ENCODE measurements around the gene MCF2L.

Gene MCF2L

DNA sequence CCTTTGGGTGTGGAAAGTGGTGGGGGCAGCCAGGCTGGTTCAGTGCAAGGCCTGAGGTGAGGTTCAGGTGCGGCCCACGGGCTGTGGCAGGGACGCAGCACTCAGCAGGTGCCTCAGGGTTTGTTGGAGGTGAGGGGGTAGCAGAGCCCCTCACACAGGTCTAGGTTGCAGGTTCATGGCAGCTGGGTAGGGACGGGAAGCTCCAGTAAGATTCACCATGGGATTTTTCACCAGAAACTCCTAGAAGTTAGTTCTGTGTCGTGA lies 14.0 kb downstream of the MCF2L start:
- no peak for DNase-seq

DNA sequence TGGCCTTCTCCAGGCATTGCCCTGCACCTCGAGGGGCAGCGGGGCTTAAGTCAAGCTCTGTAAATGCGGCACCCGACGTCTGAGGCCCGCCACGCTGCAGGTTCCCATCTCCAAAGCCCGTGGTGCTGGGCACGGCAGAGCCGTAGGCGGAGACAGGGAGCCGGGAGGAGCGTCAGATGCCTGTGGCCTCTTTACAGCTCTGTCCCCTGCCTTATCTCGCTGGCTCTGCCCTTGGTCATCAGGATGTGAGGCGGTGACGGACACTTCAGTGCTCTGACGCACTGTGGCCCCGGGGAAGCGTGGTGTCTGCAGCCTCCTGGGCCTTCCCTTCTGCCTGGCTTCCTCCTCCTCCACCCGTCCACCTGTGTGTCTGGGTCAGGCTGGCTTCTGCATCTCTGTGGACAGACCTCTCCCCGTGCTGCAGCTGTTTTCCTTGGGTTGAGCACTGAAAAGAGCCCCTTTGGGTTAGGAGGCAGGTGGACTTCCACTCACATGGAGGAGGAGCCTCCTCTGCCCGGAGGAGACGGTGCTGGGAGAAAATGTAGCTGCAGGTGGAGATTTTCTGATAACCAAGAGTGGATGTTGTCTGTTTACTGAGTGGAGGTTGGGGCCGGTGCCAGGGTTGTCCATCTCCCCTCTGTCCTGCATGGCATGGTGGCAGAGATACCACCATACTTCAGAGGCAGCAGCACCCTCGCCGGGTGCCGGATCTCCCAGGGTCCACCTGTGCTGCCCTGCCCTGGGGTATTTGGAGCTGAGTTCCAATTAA lies 14.6 kb downstream of the MCF2L start:
- DNase-seq = no peak

GRCh38 chr13:112984501-112984900 lies 15.5 kb downstream of the MCF2L start:
- no peak for DNase-seq

DNA sequence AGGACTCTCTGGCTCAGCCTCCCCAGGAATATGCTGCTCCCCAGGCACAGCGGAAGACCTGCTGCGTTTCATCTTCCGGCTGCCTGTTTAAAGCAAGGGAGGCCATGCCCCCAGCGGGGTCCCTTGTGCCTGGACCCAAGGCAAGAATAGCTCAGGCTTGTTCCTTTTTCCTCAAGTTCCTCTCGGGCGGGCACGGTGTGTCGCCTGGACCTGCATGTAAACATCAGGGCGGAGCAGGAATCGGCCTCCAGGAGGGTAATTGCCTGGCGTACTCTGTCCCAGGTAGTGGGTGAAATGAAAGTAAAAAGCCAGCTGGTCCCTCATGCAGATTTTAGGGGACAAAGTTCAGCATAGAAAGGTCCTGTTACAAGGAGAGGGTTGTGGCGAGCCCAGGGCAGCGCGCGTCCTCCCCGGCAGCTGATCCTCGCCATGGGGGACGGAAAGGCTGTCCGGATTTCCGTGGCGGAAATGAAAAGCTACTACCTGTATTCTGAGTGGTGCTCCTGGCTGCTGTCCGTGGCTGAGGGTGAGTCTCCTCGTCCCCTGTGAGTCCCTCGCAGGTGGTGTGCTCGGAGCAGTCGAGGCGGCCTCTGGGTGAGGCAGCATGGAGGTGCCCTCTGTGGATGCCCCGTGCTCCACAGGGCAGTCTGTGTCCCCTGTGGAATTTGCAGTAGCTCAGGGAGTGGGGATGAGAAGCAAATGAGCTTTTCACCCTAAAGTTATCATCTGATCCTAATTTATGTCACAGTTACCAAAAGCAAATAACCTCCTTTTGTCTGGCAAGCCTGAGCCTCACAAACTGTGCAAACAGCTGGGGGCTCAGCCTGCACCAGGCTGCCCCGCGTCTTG lies 16.2 kb downstream of the MCF2L start:
- DNase-seq = no peak

DNA sequence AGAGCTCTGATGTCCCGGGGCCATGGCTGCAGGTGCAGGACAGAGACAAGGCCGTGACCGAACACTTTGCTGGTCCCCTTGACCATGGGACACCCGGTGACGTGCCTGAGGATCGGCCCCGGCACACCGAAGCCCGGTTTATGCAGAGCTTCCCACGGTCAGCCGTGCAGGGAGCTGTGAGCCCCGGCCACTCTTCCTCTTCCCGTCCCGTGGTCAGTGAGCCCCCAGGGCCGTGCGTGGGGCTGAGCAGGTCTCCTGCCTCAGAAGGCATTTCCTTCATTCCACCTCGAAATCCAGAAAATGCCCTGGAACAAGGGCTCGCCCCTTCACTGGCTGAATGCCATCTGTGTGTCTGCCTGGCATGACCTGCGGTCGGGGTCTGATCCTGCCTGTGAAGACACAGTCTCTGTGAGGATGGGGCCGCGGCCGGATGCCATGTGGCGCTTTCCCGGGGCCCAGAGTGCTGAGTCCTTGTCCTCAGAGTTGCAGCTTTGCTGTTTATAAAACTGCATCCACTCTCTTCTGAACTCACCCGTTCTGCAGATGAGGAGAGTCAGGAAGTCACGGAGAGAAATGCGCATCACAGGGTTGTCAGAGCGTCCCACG lies 16.9 kb downstream of the MCF2L start:
- DNase-seq = no peak

DNA sequence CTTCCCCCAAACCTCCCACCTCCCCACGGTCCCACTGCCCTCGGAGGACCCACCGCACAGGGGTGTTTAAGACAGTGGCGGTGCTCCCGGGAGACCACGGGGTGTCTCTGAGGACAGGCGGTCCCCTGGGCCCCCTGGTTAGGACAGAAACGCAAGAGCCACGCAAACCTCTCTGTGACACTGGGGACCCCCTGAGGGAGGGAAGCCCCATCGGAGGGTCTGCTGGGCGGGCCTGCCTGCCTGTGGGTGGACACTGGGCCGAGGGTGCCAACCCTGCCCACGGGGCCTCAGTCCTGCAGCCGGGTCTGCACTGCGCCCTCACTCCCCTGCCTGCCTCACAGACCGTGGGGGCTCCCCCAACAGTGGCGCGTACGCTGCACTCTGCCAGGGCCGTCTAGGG lies 17.5 kb downstream of the MCF2L start:
- no peak for DNase-seq

- DNase-seq = no peak
These were observed 18.1 kb downstream of the MCF2L start for GRCh38 chr13:112986946-112987681.

DNA sequence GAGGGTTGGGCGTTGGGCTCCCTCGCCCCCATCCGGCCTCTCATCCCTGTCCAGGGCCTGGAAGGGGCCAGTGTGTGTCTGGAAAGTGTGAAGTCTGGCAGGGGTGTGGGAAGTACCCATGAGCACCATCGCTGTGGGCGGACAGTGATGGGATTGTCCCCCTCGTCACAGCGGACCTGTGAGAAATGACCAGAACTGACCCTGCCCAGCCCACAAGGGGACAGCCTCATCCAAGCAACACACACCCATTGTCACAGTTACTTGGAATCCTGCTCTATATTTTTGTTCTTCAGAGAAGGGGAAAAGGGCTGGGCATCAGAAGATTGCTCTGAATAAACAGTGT lies 18.6 kb downstream of the MCF2L start:
- no peak for DNase-seq

- DNase-seq = peak; percentile 41
These were observed 21.8 kb downstream of the MCF2L start for GRCh38 chr13:112990783-112991182.

- DNase-seq = no peak
These were observed 22.6 kb downstream of the MCF2L start for GRCh38 chr13:112991609-112992008.

GRCh38 chr13:112992931-112993680 lies 24.1 kb downstream of the MCF2L start:
- DNase-seq = no peak

DNA sequence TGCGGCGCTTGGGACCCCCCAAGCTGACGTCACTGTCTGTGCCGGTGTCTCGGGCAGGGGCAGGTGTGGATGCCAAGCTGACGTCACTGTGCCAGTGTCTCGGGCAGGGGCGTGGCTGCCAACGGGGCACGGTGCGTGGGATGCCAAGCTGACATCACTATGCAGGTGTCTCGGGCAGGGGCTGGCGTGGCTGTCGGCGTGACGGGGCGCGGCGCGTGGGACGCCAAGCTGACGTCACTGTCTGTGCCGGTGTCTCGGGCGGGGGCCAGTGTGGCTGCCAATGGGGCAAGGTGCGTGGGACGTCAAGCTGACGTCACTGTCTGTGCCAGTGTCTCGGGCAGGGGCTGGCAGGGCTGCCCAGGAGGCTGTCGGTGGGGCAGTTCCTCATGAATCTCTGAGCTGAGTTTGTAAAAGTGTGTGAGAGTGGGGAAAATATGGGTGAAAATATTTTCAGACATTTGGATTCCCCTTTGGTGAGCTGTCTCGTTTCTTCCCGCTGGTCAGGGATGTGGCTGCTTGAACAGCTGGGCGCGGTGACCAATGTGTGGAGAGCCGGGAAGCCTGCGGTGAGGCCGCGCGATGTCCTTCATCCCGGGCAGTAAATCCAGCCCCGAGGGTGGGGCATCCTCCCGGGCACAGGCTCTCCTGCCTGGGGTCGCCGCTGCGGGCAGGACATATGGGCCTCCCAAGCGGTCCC lies 25.2 kb downstream of the MCF2L start:
- no peak for DNase-seq

DNA sequence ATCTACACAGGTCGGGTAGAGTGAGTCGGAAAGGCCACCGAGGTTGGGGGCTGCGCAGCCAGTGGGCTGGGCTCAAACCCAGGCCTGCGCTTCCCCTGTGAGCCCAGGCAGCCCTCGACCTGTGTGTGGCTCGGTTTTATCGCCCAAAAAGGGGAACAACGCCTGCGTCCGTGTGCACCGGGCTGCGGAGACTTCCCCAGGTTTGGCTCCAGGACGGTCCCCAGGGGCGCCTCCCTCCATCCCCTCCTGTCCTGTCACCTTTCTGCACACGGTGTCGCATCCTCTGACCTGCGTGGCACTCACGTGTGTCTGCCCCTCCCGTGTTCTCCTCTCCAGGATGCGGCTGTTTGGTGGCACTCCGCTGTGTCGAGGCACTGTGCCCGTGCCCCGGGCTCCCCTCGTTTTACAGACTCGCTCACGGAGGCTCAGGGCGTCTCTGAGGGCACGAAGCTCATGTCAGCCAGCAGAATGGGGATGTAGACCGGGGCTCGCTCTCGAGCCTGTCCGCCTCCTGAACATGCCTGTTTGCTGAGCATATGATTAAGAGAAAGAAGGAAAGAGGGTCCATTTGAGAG lies 25.9 kb downstream of the MCF2L start:
- no peak for DNase-seq

GRCh38 chr13:112995395-112996191 lies 26.6 kb downstream of the MCF2L start:
- DNase-seq = no peak

DNA sequence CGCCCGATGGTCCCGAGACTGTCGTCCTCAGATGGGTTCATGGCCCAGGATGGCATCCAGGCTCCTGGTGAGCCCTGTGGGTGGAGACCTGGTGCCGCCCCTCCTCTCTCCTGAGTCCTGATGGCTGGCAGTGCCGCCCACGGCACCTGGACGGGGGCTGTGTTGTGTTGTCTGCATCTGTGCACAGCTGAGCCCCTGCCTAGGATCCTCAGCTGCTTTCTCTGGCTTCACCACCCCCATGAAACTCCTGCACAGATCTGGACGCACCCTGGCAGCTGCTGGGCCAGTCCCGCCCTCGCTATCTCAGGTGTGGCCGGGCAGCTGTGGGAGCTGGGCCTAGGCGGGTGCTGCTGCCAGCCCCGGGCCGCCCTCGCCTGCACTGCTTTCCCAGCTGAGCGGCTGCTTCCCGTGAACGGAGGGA lies 27.7 kb downstream of the MCF2L start:
- DNase-seq = no peak

GRCh38 chr13:112997188-112998130 lies 28.4 kb downstream of the MCF2L start:
- no peak for DNase-seq

DNA sequence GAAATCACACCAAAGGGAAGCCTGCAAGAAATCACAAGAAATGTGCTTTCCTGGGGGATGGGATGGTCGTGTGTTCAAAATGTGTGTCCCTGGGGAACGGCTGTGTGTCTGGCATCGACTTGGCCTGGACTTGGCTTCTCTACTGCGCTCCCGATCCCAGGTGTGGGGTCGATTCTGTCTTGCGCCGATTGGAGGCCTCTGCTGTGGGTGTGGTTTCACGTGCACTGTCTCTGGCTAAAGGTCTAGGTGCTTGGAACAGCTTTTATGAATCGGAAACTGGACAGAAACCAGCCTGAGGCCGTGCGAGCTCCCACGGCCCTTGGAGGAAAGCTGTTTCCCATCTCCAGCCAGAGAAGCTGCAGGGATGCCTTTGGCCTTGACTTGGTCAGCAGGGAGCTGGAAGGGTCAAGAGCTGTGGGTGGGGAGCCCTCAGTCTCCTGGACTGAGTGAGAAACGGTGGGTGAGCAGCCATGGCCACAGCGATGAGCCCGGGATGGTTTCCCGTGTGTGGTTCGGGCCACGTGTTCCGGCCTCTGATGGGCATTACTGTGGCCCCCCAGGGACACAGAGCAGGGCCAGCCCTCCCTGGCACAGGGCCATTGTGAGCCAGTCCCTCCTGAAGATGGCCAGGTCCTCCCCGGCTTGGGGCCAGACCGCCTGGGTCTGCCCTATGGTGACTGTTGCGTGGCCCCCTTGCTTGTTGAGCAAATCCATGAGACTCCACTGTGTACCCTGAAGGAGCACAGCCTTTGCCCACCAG lies 29.7 kb downstream of the MCF2L start:
- no peak for DNase-seq

GRCh38 chr13:112999414-113000177 lies 30.6 kb downstream of the MCF2L start:
- no peak for DNase-seq

Data from NCI-H1092 (cell line).